PC-3 (cell line): ENCODE results near the gene PHTF2.

ENCODE experiments used
- CTCF ChIP-seq: fragments of 300-600 bp; sonication (generic); conservative IDR thresholded peaks from 2 replicates; pipeline ENCODE4 v1.5.1; 2017; ENCODE audit warnings: antibody characterized with exemption, low read depth, mild to moderate bottlenecking, low read length
- EZH2 ChIP-seq: fragments of 300-600 bp; sonication (generic); IDR thresholded peaks from one replicate; pipeline ENCODE4 v1.6.1; 2017; ENCODE audit warnings: antibody characterized with exemption, mild to moderate bottlenecking, low read length; ENCODE audit not compliant: unreplicated experiment
- EZH2phosphoT487 ChIP-seq: fragments of 300-600 bp; sonication (generic); IDR thresholded peaks from 2 replicates; pipeline ENCODE4 v1.6.1; 2018; ENCODE audit warnings: mild to moderate bottlenecking, antibody characterized with exemption, low read length, borderline replicate concordance

GRCh38 chr7:77765481-77765880, 33.1 kb upstream of the PHTF2 start:
- TF ChIP-seq EZH2phosphoT487, result no peak
- no peak for TF ChIP-seq CTCF
- no peak for TF ChIP-seq EZH2
